ENCODE data around the gene NKRF. TPM values are rescaled to one million over a fixed set of nuclear protein-coding genes. Genes with fewer than 3 reads are reported as not detected.

The NKRF gene
- polyA plus RNA-seq, 4 donors: 2.9 to 8.2 (median 4.1) TPM

Other genes starting within 250 kb of the NKRF start
- 10 to 100 TPM; 10.4 to 24.4 (median 15.4) TPM for gene SLC25A43, start 207.1 kb downstream of the NKRF start, polyA plus RNA-seq
- 1,000 to 10,000 TPM in 2 of 4 donors, 100 to 1,000 TPM in 2; 615 to 1,883 (median 1,275) TPM for gene SLC25A5, start 138.0 kb downstream of the NKRF start, polyA plus RNA-seq
- 10 to 100 TPM; 14.1 to 25.7 (median 20.4) TPM for gene STEEP1, start 41.0 kb downstream of the NKRF start, polyA plus RNA-seq
- 10 to 100 TPM; 44.3 to 80.1 (median 62.3) TPM for gene UBE2A, start 31.9 kb downstream of the NKRF start, polyA plus RNA-seq
- 10 to 100 TPM in 1 of 4 donors, 1 to 10 TPM in 3; 3.6 to 13.0 (median 6.9) TPM for gene SEPTIN6, start 86.7 kb upstream of the NKRF start, polyA plus RNA-seq
- 1 to 10 TPM; 3.3 to 5.7 (median 4.9) TPM for gene SOWAHD, start 152.2 kb upstream of the NKRF start, polyA plus RNA-seq
- gene RPL39, start 185.2 kb upstream of the NKRF start, polyA plus RNA-seq: 1,000 to 10,000 TPM; 3,740 to 8,743 (median 5,210) TPM
- 10 to 100 TPM; 13.0 to 22.1 (median 16.3) TPM for gene UPF3B, start 246.5 kb upstream of the NKRF start, polyA plus RNA-seq